K562 (cell line): ENCODE results near the gene EPN2.

Experiments
- CBX8 ChIP-seq: fragments of 200-600 bp; sonication (generic); IDR thresholded peaks from 2 replicates; pipeline ENCODE4 v1.6.1; 2012; ENCODE audit warnings: borderline replicate concordance, mixed run types, low read depth, mild to moderate bottlenecking, moderate library complexity, mixed read lengths, low read length, control low read depth, inconsistent platforms; ENCODE audit not compliant: poor library complexity, severe bottlenecking; ENCODE audit errors: extremely low read depth
- MAX ChIP-seq: sonication (generic); formaldehyde crosslinking; IDR thresholded peaks from 2 replicates; pipeline ENCODE4 v1.9.0; 2022; ENCODE audit warnings: mild to moderate bottlenecking, missing genetic modification reagents
- NR3C1 ChIP-seq: sonication (generic); formaldehyde crosslinking; IDR thresholded peaks from 2 replicates; pipeline ENCODE4 v1.8.1; 2022; ENCODE audit warnings: missing genetic modification reagents
- ZBTB1 ChIP-seq: sonication (generic); formaldehyde crosslinking; IDR thresholded peaks from 2 replicates; pipeline ENCODE4 v1.8.1; 2023; ENCODE audit warnings: missing genetic modification reagents, low read depth, mild to moderate bottlenecking, borderline replicate concordance
- TF ChIP-seq, protein P1 (sequence below): fragments of 250-450 bp; sonication (Bioruptor Pico); IDR thresholded peaks from 2 replicates; pipeline ENCODE4 v1.8.0; 2021; ENCODE audit warnings: mild to moderate bottlenecking, moderate library complexity

DNA sequence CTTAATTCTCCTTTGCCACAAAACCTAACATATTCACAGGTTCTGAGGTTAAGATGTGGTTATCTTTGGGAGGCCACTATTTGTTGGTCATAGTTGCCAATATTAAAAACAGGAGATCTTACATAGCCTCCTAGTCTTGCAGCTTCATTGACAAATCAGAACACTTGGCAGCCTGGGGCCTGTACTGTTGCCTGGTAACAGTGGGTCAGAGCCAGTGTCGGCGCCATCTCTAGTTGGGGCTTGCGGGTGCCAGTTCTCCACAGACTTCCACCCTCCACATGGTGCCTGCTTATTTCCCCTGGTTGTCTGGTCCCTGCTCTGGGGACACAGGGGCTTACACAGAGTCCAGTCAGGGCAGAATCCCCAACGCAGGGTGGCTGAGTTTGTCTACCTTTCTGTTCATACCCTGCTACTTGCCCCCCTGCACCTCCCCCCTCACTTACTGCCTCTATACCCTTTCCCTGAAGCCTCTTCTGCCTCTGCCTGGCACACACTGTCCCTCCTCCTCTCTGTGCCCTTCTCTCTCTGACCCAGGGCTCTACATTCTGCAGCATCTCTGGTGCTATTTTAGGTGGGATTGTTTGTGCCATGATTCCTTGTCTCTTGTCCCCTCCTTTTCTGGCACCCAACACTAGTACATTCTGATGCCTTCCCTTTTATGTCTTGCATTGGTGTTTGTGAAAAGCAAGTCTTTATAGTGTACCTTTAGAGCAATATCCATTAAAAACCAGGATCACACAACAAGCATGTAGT is 13.4 kb downstream of the EPN2 start:
- no peak for TF ChIP-seq NR3C1 (CRISPR knock-in tag)
- TF ChIP-seq CBX8, result no peak
- no peak for TF ChIP-seq MAX
- no peak for TF ChIP-seq ZBTB1 (CRISPR knock-in tag)
- TF ChIP-seq, protein P1, sequence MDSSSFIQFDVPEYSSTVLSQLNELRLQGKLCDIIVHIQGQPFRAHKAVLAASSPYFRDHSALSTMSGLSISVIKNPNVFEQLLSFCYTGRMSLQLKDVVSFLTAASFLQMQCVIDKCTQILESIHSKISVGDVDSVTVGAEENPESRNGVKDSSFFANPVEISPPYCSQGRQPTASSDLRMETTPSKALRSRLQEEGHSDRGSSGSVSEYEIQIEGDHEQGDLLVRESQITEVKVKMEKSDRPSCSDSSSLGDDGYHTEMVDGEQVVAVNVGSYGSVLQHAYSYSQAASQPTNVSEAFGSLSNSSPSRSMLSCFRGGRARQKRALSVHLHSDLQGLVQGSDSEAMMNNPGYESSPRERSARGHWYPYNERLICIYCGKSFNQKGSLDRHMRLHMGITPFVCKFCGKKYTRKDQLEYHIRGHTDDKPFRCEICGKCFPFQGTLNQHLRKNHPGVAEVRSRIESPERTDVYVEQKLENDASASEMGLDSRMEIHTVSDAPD, result no peak
